Keratinocyte (primary cell): ENCODE data around the gene SLC2A4RG.
"Not testable (repeated sequence)": the region's sequence is repeated elsewhere in the genome, so short reads cannot be mapped to it uniquely, and the experiment has no call there.

Experiments
- EZH2 ChIP-seq: IDR thresholded peaks from one replicate; pipeline ENCODE4 v1.6.1; 2012; ENCODE audit warnings: inconsistent platforms, mild to moderate bottlenecking, low read length, moderate library complexity
- TF ChIP-seq, protein P1 (sequence below), 3 experiments: IDR thresholded peaks in 1 of 3; conservative IDR thresholded peaks in 1 of 3; optimal IDR thresholded peaks in 1 of 3; 2 replicates in 2 of 3; 3 replicates in 1 of 3; pipeline versions ENCODE3 to v1.5.1; 2011; ENCODE audit warnings: low read length in 3 of 3, mild to moderate bottlenecking in 3 of 3, moderate library complexity in 2 of 3, control low read depth in 1 of 3, inconsistent platforms in 1 of 3; ENCODE audit not compliant: insufficient read depth in 2 of 3; ENCODE audit errors: extremely low read depth in 1 of 3

DNA sequence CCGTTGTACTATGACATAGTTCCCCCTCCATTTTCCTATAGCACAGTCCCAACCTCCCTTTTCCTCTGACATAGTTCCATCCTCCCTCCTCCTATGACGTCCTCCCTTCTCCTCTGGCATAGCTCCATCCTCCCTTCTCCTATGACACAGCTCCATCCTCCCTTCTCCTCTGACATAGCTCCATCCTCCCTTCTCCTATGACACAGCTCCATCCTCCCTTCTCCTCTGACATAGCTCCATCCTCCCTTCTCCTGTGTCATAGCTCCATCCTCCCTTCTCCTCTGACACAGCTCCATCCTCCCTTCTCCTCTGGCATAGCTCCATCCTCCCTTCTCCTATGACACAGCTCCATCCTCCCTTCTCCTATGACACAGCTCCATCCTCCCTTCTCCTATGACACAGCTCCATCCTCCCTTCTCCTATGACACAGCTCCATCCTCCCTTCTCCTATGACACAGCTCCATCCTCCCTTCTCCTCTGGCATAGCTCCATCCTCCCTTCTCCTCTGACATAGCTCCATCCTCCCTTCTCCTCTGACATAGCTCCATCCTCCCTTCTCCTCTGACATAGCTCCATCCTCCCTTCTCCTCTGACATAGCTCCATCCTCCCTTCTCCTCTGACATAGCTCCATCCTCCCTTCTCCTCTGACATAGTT is 16.5 kb upstream of the SLC2A4RG start:
- TF ChIP-seq, protein P1, sequence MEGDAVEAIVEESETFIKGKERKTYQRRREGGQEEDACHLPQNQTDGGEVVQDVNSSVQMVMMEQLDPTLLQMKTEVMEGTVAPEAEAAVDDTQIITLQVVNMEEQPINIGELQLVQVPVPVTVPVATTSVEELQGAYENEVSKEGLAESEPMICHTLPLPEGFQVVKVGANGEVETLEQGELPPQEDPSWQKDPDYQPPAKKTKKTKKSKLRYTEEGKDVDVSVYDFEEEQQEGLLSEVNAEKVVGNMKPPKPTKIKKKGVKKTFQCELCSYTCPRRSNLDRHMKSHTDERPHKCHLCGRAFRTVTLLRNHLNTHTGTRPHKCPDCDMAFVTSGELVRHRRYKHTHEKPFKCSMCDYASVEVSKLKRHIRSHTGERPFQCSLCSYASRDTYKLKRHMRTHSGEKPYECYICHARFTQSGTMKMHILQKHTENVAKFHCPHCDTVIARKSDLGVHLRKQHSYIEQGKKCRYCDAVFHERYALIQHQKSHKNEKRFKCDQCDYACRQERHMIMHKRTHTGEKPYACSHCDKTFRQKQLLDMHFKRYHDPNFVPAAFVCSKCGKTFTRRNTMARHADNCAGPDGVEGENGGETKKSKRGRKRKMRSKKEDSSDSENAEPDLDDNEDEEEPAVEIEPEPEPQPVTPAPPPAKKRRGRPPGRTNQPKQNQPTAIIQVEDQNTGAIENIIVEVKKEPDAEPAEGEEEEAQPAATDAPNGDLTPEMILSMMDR (optimal IDR thresholded peaks at IDR 0.05 in 1 of 3, IDR thresholded peaks at IDR 0.05 in 1 of 3, conservative IDR thresholded peaks at IDR 0.05 in 1 of 3; ENCODE audit: extremely low read depth in 1 of 3, insufficient read depth in 2 of 3, low read length in 3 of 3) = not testable (repeated sequence)
- TF ChIP-seq EZH2 = not testable (repeated sequence)
